Measurements from ENCODE around the gene CES2. TPM values are rescaled to one million over a fixed set of nuclear protein-coding genes. Genes with fewer than 3 reads are reported as not detected.

Gene CES2
- total and polyA plus RNA-seq, 9 donors = 25.5 to 51.9 (median 38.9) TPM

DNA sequence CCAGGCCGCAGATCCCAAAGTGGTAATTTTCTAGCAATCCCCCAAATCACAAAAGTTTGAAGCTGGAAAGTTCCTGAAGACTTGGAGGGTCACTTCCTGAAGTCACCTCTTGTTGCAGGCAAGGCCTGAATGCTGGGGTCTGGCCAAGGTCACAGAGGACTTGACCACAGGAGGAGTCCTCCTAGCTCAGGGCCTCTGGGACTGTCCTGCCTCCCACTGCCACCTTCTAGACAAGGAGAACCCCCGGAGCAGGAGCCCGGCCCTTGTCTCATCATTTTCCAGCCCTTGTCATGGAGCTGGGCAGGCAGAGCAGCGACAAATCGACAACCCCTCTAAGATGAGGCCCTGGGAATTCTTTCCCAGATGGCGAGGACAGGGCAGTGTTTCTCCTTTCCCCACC lies 17.0 kb upstream of the CES2 start:
- 85 to 88% (median 88%) methylated on average over 6 of the region's 6 CpGs for WGBS, 3 donors
- no peak overlapping the region for H3K4me3 ChIP-seq
- no peaks in the 10 kb centered on the region for H3K9me3 ChIP-seq
- H3K4me1 ChIP-seq (ENCODE audit: insufficient read depth) = peaks cover 3% of the 10 kb centered on the region
- intact Hi-C loops (cut with DNase I) = no loop called here
- no peak overlapping the region for H3K27ac ChIP-seq
- H3K36me3 ChIP-seq = no peaks in the 10 kb centered on the region
- H3K27me3 ChIP-seq = no peaks in the 10 kb centered on the region
- no peak for DNase-seq
- TF ChIP-seq EP300 (IDR thresholded peaks at IDR 0.05) (no peak), POLR2A (IDR thresholded peaks at IDR 0.05) (no peak)
- TF ChIP-seq, protein P1, sequence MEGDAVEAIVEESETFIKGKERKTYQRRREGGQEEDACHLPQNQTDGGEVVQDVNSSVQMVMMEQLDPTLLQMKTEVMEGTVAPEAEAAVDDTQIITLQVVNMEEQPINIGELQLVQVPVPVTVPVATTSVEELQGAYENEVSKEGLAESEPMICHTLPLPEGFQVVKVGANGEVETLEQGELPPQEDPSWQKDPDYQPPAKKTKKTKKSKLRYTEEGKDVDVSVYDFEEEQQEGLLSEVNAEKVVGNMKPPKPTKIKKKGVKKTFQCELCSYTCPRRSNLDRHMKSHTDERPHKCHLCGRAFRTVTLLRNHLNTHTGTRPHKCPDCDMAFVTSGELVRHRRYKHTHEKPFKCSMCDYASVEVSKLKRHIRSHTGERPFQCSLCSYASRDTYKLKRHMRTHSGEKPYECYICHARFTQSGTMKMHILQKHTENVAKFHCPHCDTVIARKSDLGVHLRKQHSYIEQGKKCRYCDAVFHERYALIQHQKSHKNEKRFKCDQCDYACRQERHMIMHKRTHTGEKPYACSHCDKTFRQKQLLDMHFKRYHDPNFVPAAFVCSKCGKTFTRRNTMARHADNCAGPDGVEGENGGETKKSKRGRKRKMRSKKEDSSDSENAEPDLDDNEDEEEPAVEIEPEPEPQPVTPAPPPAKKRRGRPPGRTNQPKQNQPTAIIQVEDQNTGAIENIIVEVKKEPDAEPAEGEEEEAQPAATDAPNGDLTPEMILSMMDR (IDR thresholded peaks at IDR 0.05) = no peak

DNA sequence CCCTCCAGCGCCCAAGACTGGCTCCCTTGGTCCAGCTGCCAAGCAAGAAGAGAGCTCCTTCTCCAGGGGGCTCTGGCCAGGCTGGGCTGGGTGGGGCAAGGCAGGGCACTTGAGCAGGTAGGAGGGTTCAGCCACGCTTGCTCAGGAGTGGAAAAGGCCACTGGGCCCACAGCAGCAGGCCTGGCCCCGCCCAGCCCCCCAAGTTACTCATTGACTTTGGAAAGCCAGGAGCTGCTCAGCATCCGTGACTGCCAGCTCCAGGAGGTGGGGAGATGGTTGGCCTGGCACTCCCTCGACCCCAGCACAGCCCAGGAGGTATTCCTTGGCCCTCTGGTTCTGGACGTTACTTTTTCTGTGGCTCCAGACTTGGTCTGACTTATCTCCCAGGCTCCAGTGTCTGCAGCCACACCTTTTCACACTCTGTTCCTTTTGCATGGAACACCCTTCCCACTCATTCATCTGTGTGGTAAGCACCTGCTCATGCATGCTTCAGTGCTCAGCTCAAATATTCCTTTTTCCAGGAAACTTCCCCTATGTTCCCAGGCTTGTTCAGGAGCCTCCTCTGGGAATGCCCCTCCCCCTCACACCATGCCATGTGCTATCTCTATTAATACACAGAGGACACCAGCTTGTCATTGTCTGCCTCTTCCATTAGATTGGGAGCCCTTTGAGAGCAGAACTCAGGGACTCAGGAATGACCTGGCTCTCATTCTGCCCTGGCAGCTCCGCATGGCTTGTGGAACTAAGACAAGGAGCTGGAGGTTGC lies 16.3 kb upstream of the CES2 start, which contains the start of gene CDH16:
CDH16 (minus strand) TSS at position 83 of the 766 bp plus-strand sequence. CDS start 820 bp downstream, outside the sequence.
- no peak for DNase-seq
- no peak for TF ChIP-seq POLR2A (IDR thresholded peaks at IDR 0.05)
- TF ChIP-seq, protein P1 (IDR thresholded peaks at IDR 0.05) = no peak
- no peak for TF ChIP-seq EP300 (IDR thresholded peaks at IDR 0.05)
- peaks cover 3% of the 10 kb centered on the region for H3K4me1 ChIP-seq (ENCODE audit: insufficient read depth)
- no peaks in the 10 kb centered on the region for H3K9me3 ChIP-seq
- H3K36me3 ChIP-seq = no peaks in the 10 kb centered on the region
- no peaks in the 10 kb centered on the region for H3K27me3 ChIP-seq
- H3K4me3 ChIP-seq = no peak within 1 kb of the TSS
- no peak within 1 kb of the TSS for H3K27ac ChIP-seq
- 79 to 87% (median 86%) methylated on average over 6 to 7 of the region's 7 CpGs for WGBS, 3 donors
- intact Hi-C loops (cut with DNase I) = no loop called here

DNA sequence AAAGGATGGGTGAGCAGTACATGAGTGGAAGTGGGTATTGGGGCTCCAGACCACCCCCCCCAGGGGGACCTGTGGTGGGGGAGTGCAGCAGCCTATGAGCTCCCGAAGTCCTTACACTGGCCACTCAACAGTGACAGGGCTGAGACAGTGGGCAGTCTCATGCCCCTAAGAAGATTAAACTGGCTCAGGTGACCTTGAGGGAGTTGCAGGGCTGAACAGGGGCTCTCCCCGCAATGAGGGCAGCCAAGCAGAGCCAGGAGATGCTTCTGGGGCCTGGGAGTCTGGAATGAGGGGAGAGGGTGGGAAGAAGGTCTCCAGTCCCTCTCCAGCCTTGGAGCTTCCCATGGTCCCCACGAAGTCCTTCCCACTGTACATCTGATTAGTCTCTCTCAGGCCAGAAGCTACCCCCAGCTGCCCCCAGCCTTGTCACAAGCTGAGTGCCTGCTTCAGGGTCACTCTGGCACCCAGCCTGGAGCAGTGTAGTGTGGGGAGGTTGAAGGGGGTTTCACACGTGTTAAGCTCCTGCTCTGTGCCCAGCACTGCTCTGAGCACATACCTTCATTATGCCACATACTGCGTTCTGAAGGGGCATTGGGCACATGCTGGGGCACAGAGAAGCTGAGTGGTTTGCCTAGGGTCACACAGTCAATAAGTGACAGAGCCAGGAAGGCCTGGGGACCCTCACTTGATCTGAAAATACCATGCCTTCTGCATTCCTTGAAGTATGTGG lies 15.6 kb upstream of the CES2 start:
- 52 to 66% (median 60%) methylated on average over 5 of the region's 5 CpGs for WGBS, 3 donors
- H3K9me3 ChIP-seq = no peaks in the 10 kb centered on the region
- no peak for TF ChIP-seq EP300 (IDR thresholded peaks at IDR 0.05)
- H3K36me3 ChIP-seq = no peaks in the 10 kb centered on the region
- H3K4me1 ChIP-seq (ENCODE audit: insufficient read depth) = peaks cover 5% of the 10 kb centered on the region
- no peak overlapping the region for H3K27ac ChIP-seq
- H3K4me3 ChIP-seq = no peak overlapping the region
- no peak for DNase-seq
- H3K27me3 ChIP-seq = no peaks in the 10 kb centered on the region
- intact Hi-C loops (cut with DNase I) = no loop called here

DNA sequence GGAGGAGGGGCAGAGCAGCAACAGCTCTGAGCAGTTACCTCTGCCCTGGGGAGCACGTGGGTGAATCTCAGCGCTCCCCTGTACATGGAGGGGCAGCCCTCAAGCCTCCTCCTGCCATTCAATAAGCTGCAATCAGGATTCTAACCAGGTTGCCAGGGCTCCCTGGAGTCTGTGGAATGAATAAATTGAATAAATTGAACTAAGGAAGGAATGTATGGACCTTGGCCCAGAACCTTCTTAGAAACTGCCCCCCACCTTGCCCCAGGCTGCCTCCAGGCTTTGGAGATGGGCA lies 15.1 kb upstream of the CES2 start:
- Histone ChIP-seq H3K4me1 (ENCODE audit: insufficient read depth) (peaks cover 5% of the 10 kb centered on the region), H3K27ac (no peak overlapping the region), H3K4me3 (no peak overlapping the region), H3K9me3 (no peaks in the 10 kb centered on the region), H3K36me3 (no peaks in the 10 kb centered on the region), H3K27me3 (no peaks in the 10 kb centered on the region)
- WGBS, 3 donors = 67 to 72% (median 68%) methylated on average over 2 of the region's 2 CpGs
- TF ChIP-seq, protein P1 (IDR thresholded peaks at IDR 0.05) = no peak
- TF ChIP-seq EP300 (IDR thresholded peaks at IDR 0.05) (no peak), POLR2A (IDR thresholded peaks at IDR 0.05) (no peak)
- DNase-seq = no peak
- intact Hi-C loops (cut with DNase I) = no loop called here

Measured in ovary (tissue), 9 donors.